GM12875 (cell line): ENCODE data around the gene TAF11L7.
"Not testable (repeated sequence)": the region's sequence is repeated elsewhere in the genome, so short reads cannot be mapped to it uniquely, and the experiment has no call there.

Experiments
- H3K4me3 ChIP-seq: one replicate; pipeline ENCODE4 v1.5.1; 2011; ENCODE audit warnings: low read depth, low read length, control low read depth
- CTCF ChIP-seq: IDR thresholded peaks from 2 replicates; pipeline ENCODE4 v1.5.1; 2011; ENCODE audit warnings: low read depth, mild to moderate bottlenecking, control low read depth, inconsistent platforms, low read length, moderate library complexity, borderline replicate concordance; ENCODE audit not compliant: insufficient read depth

TAF11L7 gene

GRCh38 chr5:17604951-17605350, 19.4 kb upstream of the TAF11L7 start:
- no peak overlapping the region for H3K4me3 ChIP-seq
- TF ChIP-seq CTCF: no peak

- H3K4me3 ChIP-seq: not testable (repeated sequence)
Measured at GRCh38 chr5:17603880-17604279, 18.3 kb upstream of the TAF11L7 start, which contains the start of gene TAF11L11. TSS of gene TAF11L11 (plus strand) at chr5:17604183.

GRCh38 chr5:17597728-17598127, 12.2 kb upstream of the TAF11L7 start, which contains the start of gene TAF11L10:
TSS of gene TAF11L10 (minus strand) at chr5:17597828.
- H3K4me3 ChIP-seq: not testable (repeated sequence)

- not testable (repeated sequence) for H3K4me3 ChIP-seq
Measured at GRCh38 chr5:17594255-17594654, 8.7 kb upstream of the TAF11L7 start, which contains the start of gene TAF11L9. TSS of gene TAF11L9 (minus strand) at chr5:17594394.

- H3K4me3 ChIP-seq: not testable (repeated sequence)
Measured at GRCh38 chr5:17590860-17591259, 5.3 kb upstream of the TAF11L7 start, which contains the start of gene TAF11L8. TSS of gene TAF11L8 (minus strand) at chr5:17590960.
